WTC11 (cell line): ENCODE data around the gene PON3. TPM values are rescaled to one million over a fixed set of nuclear protein-coding genes. Genes with fewer than 3 reads are reported as not detected.
A peak's percentile ranks its signal among the peaks of the same experiment; 100 is the strongest.

Source experiments
- ATAC-seq: fragments of 200-7000 bp; cut with Tn5 transposase; 2 replicates; pipeline ENCODE4 v1.10.0; 2021; ENCODE audit warnings: mild to moderate bottlenecking, moderate library complexity
- CTCF ChIA-PET: fragments of 300-600 bp; sonication (Branson Sonifier 250); formaldehyde crosslinking; loops from one replicate; lab custom pipeline; 2021; ENCODE audit warnings: antibody characterized with exemption; lab: Charles Lee
- POLR2A ChIA-PET: fragments of 350-600 bp; sonication (Branson Sonifier 250); formaldehyde crosslinking; loops from one replicate; lab custom pipeline; 2021; ENCODE audit warnings: antibody characterized with exemption; lab: Charles Lee
- DNase-seq: peaks from one replicate; pipeline ENCODE4 v3.0.0; 2021; ENCODE audit warnings: low spot score
- H3K27ac Mint-ChIP-seq: 2 replicates; pipeline ENCODE4 v1.8.0; 2021; ENCODE audit warnings: mixed read lengths
- H3K27me3 Mint-ChIP-seq: 2 replicates; pipeline ENCODE4 v1.8.0; 2021; ENCODE audit warnings: low read depth, mild to moderate bottlenecking, moderate library complexity, mixed read lengths
- H3K36me3 Mint-ChIP-seq: 2 replicates; pipeline ENCODE4 v1.8.0; 2021; ENCODE audit warnings: mixed read lengths
- H3K4me1 Mint-ChIP-seq: 2 replicates; pipeline ENCODE4 v1.8.0; 2022; ENCODE audit warnings: mixed read lengths
- H3K4me3 Mint-ChIP-seq: 2 replicates; pipeline ENCODE4 v1.8.0; 2021; ENCODE audit warnings: mild to moderate bottlenecking, moderate library complexity, mixed read lengths
- H3K9me3 Mint-ChIP-seq: 2 replicates; pipeline ENCODE4 v1.8.0; 2021; ENCODE audit warnings: mixed read lengths
- ATF1 ChIP-seq: sonication (generic); formaldehyde crosslinking; IDR thresholded peaks from 2 replicates; pipeline ENCODE4 v1.8.1; 2023; ENCODE audit warnings: mild to moderate bottlenecking, moderate library complexity, missing genetic modification reagents
- CBFB ChIP-seq: sonication (generic); formaldehyde crosslinking; IDR thresholded peaks from 2 replicates; pipeline ENCODE4 v1.8.1; 2022; ENCODE audit warnings: mild to moderate bottlenecking, low read depth, missing genetic modification reagents
- CREM ChIP-seq: sonication (generic); formaldehyde crosslinking; IDR thresholded peaks from 2 replicates; pipeline ENCODE4 v1.8.1; 2022; ENCODE audit warnings: mild to moderate bottlenecking, missing genetic modification reagents, moderate library complexity
- ESRRA ChIP-seq: sonication (generic); formaldehyde crosslinking; IDR thresholded peaks from 2 replicates; pipeline ENCODE4 v1.8.1; 2022; ENCODE audit warnings: mild to moderate bottlenecking, missing genetic modification reagents, borderline replicate concordance
- ETV6 ChIP-seq: sonication (generic); formaldehyde crosslinking; IDR thresholded peaks from 2 replicates; pipeline ENCODE4 v1.8.1; 2022; ENCODE audit warnings: mild to moderate bottlenecking, missing genetic modification reagents
- GRHL2 ChIP-seq: fragments of 250-450 bp; sonication (Bioruptor Pico); IDR thresholded peaks from 2 replicates; pipeline ENCODE4 v1.8.0; 2022; ENCODE audit warnings: mild to moderate bottlenecking, moderate library complexity; ENCODE audit not compliant: insufficient replicate concordance, severe bottlenecking
- HMGA2 ChIP-seq: fragments of 250-450 bp; sonication (Bioruptor Pico); IDR thresholded peaks from 2 replicates; pipeline ENCODE4 v1.4.0; 2021; ENCODE audit warnings: mild to moderate bottlenecking, moderate library complexity
- IRF2 ChIP-seq: sonication (generic); formaldehyde crosslinking; IDR thresholded peaks from 2 replicates; pipeline ENCODE4 v1.8.0; 2022; ENCODE audit warnings: low read depth, missing genetic modification reagents, borderline replicate concordance
- NR2C2 ChIP-seq: sonication (generic); formaldehyde crosslinking; IDR thresholded peaks from 2 replicates; pipeline ENCODE4 v1.8.0; 2022; ENCODE audit warnings: mild to moderate bottlenecking, missing genetic modification reagents
- NR3C1 ChIP-seq: sonication (generic); formaldehyde crosslinking; conservative IDR thresholded peaks from 2 replicates; pipeline ENCODE4 v1.8.1; 2023; ENCODE audit warnings: low read depth, mild to moderate bottlenecking, missing genetic modification reagents
- ZNF121 ChIP-seq: sonication (generic); formaldehyde crosslinking; IDR thresholded peaks from 2 replicates; pipeline ENCODE4 v1.8.0; 2023; ENCODE audit warnings: missing genetic modification reagents
- ZNF232 ChIP-seq: sonication (generic); formaldehyde crosslinking; IDR thresholded peaks from 2 replicates; pipeline ENCODE4 v1.8.0; 2022; ENCODE audit warnings: mild to moderate bottlenecking, missing genetic modification reagents
- ZNF263 ChIP-seq: sonication (generic); formaldehyde crosslinking; IDR thresholded peaks from 2 replicates; pipeline ENCODE4 v1.8.1; 2022; ENCODE audit warnings: low read depth, mild to moderate bottlenecking, moderate library complexity, missing genetic modification reagents
- total RNA-seq: library from RNA; stranded (reverse); gene quantifications from 3 replicates; pipeline ENCODE4 v1.2.3, GENCODE V29; 2021
- TF ChIP-seq, protein P1 (sequence below): sonication (generic); formaldehyde crosslinking; IDR thresholded peaks from 2 replicates; pipeline ENCODE4 v1.8.0; 2023; ENCODE audit warnings: missing genetic modification reagents
- TF ChIP-seq, protein P2 (sequence below): sonication (generic); formaldehyde crosslinking; IDR thresholded peaks from 2 replicates; pipeline ENCODE4 v1.8.1; 2023; ENCODE audit warnings: mild to moderate bottlenecking, missing genetic modification reagents
- TF ChIP-seq, protein P3 (sequence below): fragments of 250-450 bp; sonication (Bioruptor Pico); conservative IDR thresholded peaks from 2 replicates; pipeline ENCODE4 v1.9.0; 2021; ENCODE audit warnings: mild to moderate bottlenecking
- TF ChIP-seq, protein P4 (sequence below): fragments of 250-450 bp; sonication (Bioruptor Pico); IDR thresholded peaks from 2 replicates; pipeline ENCODE4 v1.9.0; 2021; ENCODE audit warnings: mild to moderate bottlenecking
- TF ChIP-seq, protein P5 (sequence below): fragments of 250-450 bp; sonication (Bioruptor Pico); IDR thresholded peaks from 2 replicates; pipeline ENCODE4 v1.9.0; 2021; ENCODE audit warnings: moderate library complexity, mild to moderate bottlenecking, inconsistent platforms, borderline replicate concordance

PON3 gene
- total RNA-seq, 1 experiment from 2014 or later: 0.42 TPM

DNA sequence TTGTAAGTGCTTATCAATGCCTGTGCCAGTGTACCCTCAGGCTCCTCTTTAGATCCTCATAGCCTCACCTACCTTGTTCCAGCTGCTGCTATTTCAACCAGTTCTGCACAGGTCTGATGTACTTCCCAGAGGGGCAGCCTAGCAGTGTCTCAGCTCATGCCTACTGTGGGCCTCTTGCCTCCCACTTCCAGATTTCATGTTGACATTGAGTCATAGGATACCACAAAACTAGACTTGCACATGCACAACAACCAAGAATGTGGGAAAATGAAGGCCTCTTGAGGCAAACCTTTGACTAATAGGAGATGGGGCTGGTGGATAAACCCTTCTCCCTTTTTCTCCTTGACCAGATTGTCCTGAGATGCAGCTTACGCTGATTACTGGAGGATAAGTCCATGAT lies 31.0 kb downstream of the PON3 start:
- ATAC-seq (no peak), DNase-seq (no peak)
- no peak overlapping the region for H3K4me3 Mint-ChIP-seq
- H3K36me3 Mint-ChIP-seq: no peaks in the 10 kb centered on the region
- TF ChIP-seq ZNF232 (CRISPR knock-in tag) (no peak), CBFB (no peak), NR3C1 (CRISPR knock-in tag) (no peak), CREM (no peak)
- TF ChIP-seq, protein P1, sequence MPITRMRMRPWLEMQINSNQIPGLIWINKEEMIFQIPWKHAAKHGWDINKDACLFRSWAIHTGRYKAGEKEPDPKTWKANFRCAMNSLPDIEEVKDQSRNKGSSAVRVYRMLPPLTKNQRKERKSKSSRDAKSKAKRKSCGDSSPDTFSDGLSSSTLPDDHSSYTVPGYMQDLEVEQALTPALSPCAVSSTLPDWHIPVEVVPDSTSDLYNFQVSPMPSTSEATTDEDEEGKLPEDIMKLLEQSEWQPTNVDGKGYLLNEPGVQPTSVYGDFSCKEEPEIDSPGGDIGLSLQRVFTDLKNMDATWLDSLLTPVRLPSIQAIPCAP (CRISPR knock-in tag): no peak
- TF ChIP-seq, protein P2, sequence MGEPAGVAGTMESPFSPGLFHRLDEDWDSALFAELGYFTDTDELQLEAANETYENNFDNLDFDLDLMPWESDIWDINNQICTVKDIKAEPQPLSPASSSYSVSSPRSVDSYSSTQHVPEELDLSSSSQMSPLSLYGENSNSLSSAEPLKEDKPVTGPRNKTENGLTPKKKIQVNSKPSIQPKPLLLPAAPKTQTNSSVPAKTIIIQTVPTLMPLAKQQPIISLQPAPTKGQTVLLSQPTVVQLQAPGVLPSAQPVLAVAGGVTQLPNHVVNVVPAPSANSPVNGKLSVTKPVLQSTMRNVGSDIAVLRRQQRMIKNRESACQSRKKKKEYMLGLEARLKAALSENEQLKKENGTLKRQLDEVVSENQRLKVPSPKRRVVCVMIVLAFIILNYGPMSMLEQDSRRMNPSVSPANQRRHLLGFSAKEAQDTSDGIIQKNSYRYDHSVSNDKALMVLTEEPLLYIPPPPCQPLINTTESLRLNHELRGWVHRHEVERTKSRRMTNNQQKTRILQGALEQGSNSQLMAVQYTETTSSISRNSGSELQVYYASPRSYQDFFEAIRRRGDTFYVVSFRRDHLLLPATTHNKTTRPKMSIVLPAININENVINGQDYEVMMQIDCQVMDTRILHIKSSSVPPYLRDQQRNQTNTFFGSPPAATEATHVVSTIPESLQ (CRISPR knock-in tag): no peak
- no peaks in the 10 kb centered on the region for H3K9me3 Mint-ChIP-seq
- no peak overlapping the region for H3K27ac Mint-ChIP-seq
- CTCF ChIA-PET: no interaction called here
- no peaks in the 10 kb centered on the region for H3K4me1 Mint-ChIP-seq
- POLR2A ChIA-PET: no interaction called here
- H3K27me3 Mint-ChIP-seq: no peaks in the 10 kb centered on the region

DNA sequence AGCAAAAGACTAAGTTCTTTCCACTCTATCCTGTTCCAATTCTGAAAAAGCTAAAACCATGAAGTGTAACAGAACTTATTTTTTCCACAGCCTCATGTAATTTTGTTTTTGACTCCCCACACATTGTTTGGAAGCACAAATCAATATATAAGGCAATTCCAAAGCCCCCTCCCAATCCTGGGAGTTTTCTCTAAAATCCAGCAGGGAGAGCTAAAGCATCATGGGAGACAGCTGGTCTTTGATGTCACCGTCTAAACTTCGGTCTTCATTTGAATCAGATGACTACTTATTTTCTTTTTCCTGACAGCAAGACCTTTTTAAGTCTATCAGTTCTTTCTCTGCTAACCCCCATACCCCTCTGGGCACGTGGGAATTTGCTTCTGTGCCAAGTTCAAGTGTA lies 38.6 kb downstream of the PON3 start:
- ATAC-seq: no peak
- TF ChIP-seq ZNF121 (CRISPR knock-in tag) (no peak), ETV6 (CRISPR knock-in tag) (no peak), HMGA2 (no peak), ZNF263 (CRISPR knock-in tag) (no peak), GRHL2 (no peak), ATF1 (no peak)
- TF ChIP-seq, protein P3, sequence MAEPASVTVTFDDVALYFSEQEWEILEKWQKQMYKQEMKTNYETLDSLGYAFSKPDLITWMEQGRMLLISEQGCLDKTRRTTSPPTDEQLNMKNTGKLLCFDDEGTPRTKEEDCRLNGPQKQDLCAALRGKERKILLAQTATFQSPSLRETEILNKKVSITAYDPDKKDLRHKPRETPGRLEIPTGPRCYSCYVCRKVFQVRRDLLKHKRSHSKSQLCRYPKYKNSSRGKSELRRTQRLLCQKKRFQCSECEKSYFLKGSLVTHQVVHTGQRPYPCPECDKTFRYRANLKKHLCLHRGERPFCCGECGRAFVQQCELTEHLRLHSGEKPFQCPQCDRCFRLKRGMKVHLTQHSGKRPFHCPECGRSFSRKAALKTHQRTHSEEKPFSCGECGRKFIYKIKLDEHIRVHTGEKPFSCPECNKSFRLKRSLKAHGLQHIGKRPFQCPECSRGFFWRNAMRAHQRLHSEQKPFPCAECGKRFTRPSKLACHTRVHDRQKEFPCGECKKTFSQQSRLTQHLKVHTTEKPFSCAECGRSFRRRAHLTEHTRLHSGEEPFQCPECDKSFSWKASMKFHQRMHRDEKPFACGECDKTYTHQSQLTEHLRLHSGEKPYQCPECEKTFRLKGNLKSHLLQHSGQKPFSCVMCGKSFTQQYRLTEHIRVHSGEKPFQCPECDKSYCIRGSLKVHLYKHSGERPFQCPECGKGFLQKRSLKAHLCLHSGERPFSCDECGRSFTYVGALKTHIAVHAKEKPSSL (CRISPR knock-in tag): no peak
- TF ChIP-seq, protein P1 (CRISPR knock-in tag): no peak
- no peak for DNase-seq
- POLR2A ChIA-PET: no interaction called here
- peaks cover 4% of the 10 kb centered on the region; the same call in 1 of the 2 replicates for H3K36me3 Mint-ChIP-seq
- H3K4me3 Mint-ChIP-seq: no peak overlapping the region
- no peaks in the 10 kb centered on the region for H3K4me1 Mint-ChIP-seq
- peaks cover 13% of the 10 kb centered on the region for H3K9me3 Mint-ChIP-seq
- H3K27me3 Mint-ChIP-seq: no peaks in the 10 kb centered on the region; the same call in 1 of the 2 replicates
- CTCF ChIA-PET: interaction anchor here (1.0 to 1.3 kb wide), 3 partner anchors 38 to 154 kb away, joined by 3 to 8 read pairs (median 4); partner anchors contain the start of gene PON3
- H3K27ac Mint-ChIP-seq: no peak overlapping the region

DNA sequence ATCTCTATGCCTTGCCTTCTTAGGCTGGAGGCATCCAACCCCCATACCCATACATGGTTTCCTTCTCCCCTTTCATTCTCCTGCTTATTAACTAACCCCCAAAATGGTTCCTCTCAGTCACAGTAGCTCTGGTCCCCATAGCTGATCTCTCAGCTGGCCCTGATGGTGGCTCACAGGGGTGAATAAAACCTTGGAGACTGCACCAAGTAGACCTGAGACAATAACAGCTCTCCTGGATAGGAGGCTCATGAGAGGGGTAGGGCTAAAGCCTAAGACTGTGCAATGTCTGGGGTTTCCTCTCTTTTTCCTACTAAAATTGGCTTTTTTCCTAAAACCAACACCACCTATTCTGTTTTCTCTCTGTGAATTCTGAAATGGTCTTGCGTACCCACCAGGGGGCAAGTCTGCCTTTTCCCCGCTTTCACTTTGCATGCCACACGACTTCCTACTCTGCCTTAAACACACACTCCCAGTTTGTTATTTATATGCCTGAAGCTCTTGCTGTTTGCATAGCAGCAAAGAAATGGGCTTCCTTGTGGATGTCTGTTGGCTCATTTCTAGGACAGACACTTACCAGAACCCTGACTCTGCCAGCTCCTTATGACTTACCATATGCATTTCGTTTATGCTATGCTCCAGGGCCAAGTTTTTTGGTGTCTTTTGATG lies 53.4 kb downstream of the PON3 start:
- CTCF ChIA-PET: interaction anchor here (1.0 to 1.4 kb wide), 4 partner anchors 53 to 136 kb away, joined by 3 to 7 read pairs (median 6); partner anchors contain the start of gene PON3
- peak; percentile 18 for DNase-seq

More for the DNA sequence above, 53.4 kb downstream of the PON3 start:
- peak; percentile 85 for ATAC-seq
- Mint-ChIP-seq H3K27ac (peak overlapping the region; percentile 54), H3K27me3 (no peaks in the 10 kb centered on the region), H3K9me3 (peaks cover 7% of the 10 kb centered on the region), H3K36me3 (no peaks in the 10 kb centered on the region), H3K4me1 (peaks cover 21% of the 10 kb centered on the region), H3K4me3 (no peak overlapping the region)
- TF ChIP-seq, protein P4, sequence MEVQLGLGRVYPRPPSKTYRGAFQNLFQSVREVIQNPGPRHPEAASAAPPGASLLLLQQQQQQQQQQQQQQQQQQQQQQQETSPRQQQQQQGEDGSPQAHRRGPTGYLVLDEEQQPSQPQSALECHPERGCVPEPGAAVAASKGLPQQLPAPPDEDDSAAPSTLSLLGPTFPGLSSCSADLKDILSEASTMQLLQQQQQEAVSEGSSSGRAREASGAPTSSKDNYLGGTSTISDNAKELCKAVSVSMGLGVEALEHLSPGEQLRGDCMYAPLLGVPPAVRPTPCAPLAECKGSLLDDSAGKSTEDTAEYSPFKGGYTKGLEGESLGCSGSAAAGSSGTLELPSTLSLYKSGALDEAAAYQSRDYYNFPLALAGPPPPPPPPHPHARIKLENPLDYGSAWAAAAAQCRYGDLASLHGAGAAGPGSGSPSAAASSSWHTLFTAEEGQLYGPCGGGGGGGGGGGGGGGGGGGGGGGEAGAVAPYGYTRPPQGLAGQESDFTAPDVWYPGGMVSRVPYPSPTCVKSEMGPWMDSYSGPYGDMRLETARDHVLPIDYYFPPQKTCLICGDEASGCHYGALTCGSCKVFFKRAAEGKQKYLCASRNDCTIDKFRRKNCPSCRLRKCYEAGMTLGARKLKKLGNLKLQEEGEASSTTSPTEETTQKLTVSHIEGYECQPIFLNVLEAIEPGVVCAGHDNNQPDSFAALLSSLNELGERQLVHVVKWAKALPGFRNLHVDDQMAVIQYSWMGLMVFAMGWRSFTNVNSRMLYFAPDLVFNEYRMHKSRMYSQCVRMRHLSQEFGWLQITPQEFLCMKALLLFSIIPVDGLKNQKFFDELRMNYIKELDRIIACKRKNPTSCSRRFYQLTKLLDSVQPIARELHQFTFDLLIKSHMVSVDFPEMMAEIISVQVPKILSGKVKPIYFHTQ: no peak
- no peak for TF ChIP-seq IRF2 (CRISPR knock-in tag)
- no peak for TF ChIP-seq NR2C2
- no peak for TF ChIP-seq ESRRA (CRISPR knock-in tag)
- TF ChIP-seq, protein P5, sequence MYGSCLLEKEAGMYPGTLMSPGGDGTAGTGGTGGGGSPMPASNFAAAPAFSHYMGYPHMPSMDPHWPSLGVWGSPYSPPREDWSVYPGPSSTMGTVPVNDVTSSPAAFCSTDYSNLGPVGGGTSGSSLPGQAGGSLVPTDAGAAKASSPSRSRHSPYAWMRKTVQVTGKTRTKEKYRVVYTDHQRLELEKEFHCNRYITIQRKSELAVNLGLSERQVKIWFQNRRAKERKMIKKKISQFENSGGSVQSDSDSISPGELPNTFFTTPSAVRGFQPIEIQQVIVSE: no peak
- POLR2A ChIA-PET: no interaction called here
